ENCODE results near the gene CALN1.
"Not testable (repeated sequence)": the region's sequence is repeated elsewhere in the genome, so short reads cannot be mapped to it uniquely, and the experiment has no call there.

The CALN1 gene

GRCh38 chr7:71925663-71926062, 486.5 kb downstream of the CALN1 start:
- TF ChIP-seq CTCF (IDR thresholded peaks at IDR 0.05; ENCODE audit: low read depth, low read length) (no peak), EZH2phosphoT487 (IDR thresholded peaks at IDR 0.05; ENCODE audit: low read depth) (no peak)
- Histone ChIP-seq H2AFZ (ENCODE audit: low read depth, low read length) (no peak overlapping the region), H3K4me1 (ENCODE audit: low read length) (no peaks in the 10 kb centered on the region)

GRCh38 chr7:71914204-71914603, 497.9 kb downstream of the CALN1 start:
- not testable (repeated sequence) for H3K9ac ChIP-seq (ENCODE audit: low read length); H3K27ac ChIP-seq (ENCODE audit: low read length); H3K27me3 ChIP-seq (ENCODE audit: low read depth, low read length); H4K20me1 ChIP-seq (ENCODE audit: insufficient read depth, low read length); H3K36me3 ChIP-seq (replicated peaks; ENCODE audit: low read depth, low read length); H3K4me3 ChIP-seq (ENCODE audit: low read length); H3K79me2 ChIP-seq (ENCODE audit: low read length); H2AFZ ChIP-seq (ENCODE audit: low read depth, low read length); H3K9me3 ChIP-seq (ENCODE audit: insufficient read depth, low read length); H3K4me1 ChIP-seq (ENCODE audit: low read length); H3K4me2 ChIP-seq (ENCODE audit: low read length)

More at GRCh38 chr7:71925663-71926062, 486.5 kb downstream of the CALN1 start:
- no peaks in the 10 kb centered on the region for H3K36me3 ChIP-seq (replicated peaks; ENCODE audit: low read depth, low read length)
- no peak overlapping the region for H3K4me3 ChIP-seq (ENCODE audit: low read length)
- H3K9me3 ChIP-seq (ENCODE audit: insufficient read depth, low read length), result peaks cover 3% of the 10 kb centered on the region; the same call in 1 of the 2 replicates
- H3K9ac ChIP-seq (ENCODE audit: low read length), result no peak overlapping the region
- no peaks in the 10 kb centered on the region for H4K20me1 ChIP-seq (ENCODE audit: insufficient read depth, low read length)
- H3K79me2 ChIP-seq (ENCODE audit: low read length), result no peaks in the 10 kb centered on the region
- H3K4me2 ChIP-seq (ENCODE audit: low read length), result no peak overlapping the region
- no peaks in the 10 kb centered on the region for H3K27me3 ChIP-seq (ENCODE audit: low read depth, low read length)
- H3K27ac ChIP-seq (ENCODE audit: low read length), result no peak overlapping the region

- Histone ChIP-seq H3K4me1 (ENCODE audit: low read length) (no peaks in the 10 kb centered on the region), H3K4me3 (ENCODE audit: low read length) (no peak overlapping the region), H3K27ac (ENCODE audit: low read length) (no peak overlapping the region), H3K79me2 (ENCODE audit: low read length) (no peaks in the 10 kb centered on the region), H3K36me3 (replicated peaks; ENCODE audit: low read depth, low read length) (no peaks in the 10 kb centered on the region), H3K9ac (ENCODE audit: low read length) (no peak overlapping the region), H3K27me3 (ENCODE audit: low read depth, low read length) (no peaks in the 10 kb centered on the region), H2AFZ (ENCODE audit: low read depth, low read length) (no peak overlapping the region), H3K4me2 (ENCODE audit: low read length) (no peak overlapping the region), H3K9me3 (ENCODE audit: insufficient read depth, low read length) (no peaks in the 10 kb centered on the region), H4K20me1 (ENCODE audit: insufficient read depth, low read length) (no peaks in the 10 kb centered on the region)
- TF ChIP-seq EZH2phosphoT487 (IDR thresholded peaks at IDR 0.05; ENCODE audit: low read depth), result no peak
- no peak for TF ChIP-seq CTCF (IDR thresholded peaks at IDR 0.05; ENCODE audit: low read depth, low read length)
Measured at GRCh38 chr7:71912476-71912875, 499.7 kb downstream of the CALN1 start.

- H3K9me3 ChIP-seq (ENCODE audit: insufficient read depth, low read length), result no peaks in the 10 kb centered on the region
- H3K27me3 ChIP-seq (ENCODE audit: low read depth, low read length), result no peaks in the 10 kb centered on the region
- H3K79me2 ChIP-seq (ENCODE audit: low read length), result no peaks in the 10 kb centered on the region
- no peaks in the 10 kb centered on the region for H3K4me1 ChIP-seq (ENCODE audit: low read length)
- H3K4me2 ChIP-seq (ENCODE audit: low read length), result no peak overlapping the region
- no peak overlapping the region for H3K9ac ChIP-seq (ENCODE audit: low read length)
- H3K4me3 ChIP-seq (ENCODE audit: low read length), result no peak overlapping the region
- TF ChIP-seq CTCF (IDR thresholded peaks at IDR 0.05; ENCODE audit: low read depth, low read length) (no peak), EZH2phosphoT487 (IDR thresholded peaks at IDR 0.05; ENCODE audit: low read depth) (no peak)
- H2AFZ ChIP-seq (ENCODE audit: low read depth, low read length), result no peak overlapping the region
- H3K36me3 ChIP-seq (replicated peaks; ENCODE audit: low read depth, low read length), result no peaks in the 10 kb centered on the region
- H3K27ac ChIP-seq (ENCODE audit: low read length), result no peak overlapping the region
- H4K20me1 ChIP-seq (ENCODE audit: insufficient read depth, low read length), result no peaks in the 10 kb centered on the region
Measured at GRCh38 chr7:71911051-71911450, 501.1 kb downstream of the CALN1 start.

- Histone ChIP-seq H3K4me2 (ENCODE audit: low read length) (no peak overlapping the region), H4K20me1 (ENCODE audit: insufficient read depth, low read length) (no peaks in the 10 kb centered on the region), H3K36me3 (replicated peaks; ENCODE audit: low read depth, low read length) (no peaks in the 10 kb centered on the region), H3K27me3 (ENCODE audit: low read depth, low read length) (no peaks in the 10 kb centered on the region), H3K9me3 (ENCODE audit: insufficient read depth, low read length) (0 out of 2 replicates have a peak, but pooled peaks cover 4% of the 10 kb centered on the region), H3K27ac (ENCODE audit: low read length) (no peak overlapping the region), H2AFZ (ENCODE audit: low read depth, low read length) (no peak overlapping the region), H3K4me3 (ENCODE audit: low read length) (no peak overlapping the region), H3K4me1 (ENCODE audit: low read length) (no peaks in the 10 kb centered on the region), H3K79me2 (ENCODE audit: low read length) (no peaks in the 10 kb centered on the region), H3K9ac (ENCODE audit: low read length) (no peak overlapping the region)
- TF ChIP-seq CTCF (IDR thresholded peaks at IDR 0.05; ENCODE audit: low read depth, low read length), result no peak
- TF ChIP-seq EZH2phosphoT487 (IDR thresholded peaks at IDR 0.05; ENCODE audit: low read depth), result no peak
Measured at GRCh38 chr7:71905821-71906220, 506.3 kb downstream of the CALN1 start.
